GM12801 (cell line): Measurements from ENCODE around the gene APCS.

Experiments
- CTCF ChIP-seq: IDR thresholded peaks from one replicate; pipeline ENCODE4 v1.5.1; 2011; ENCODE audit warnings: control low read depth; ENCODE audit not compliant: insufficient read length; ENCODE audit errors: extremely low read depth

APCS gene

GRCh38 chr1:159562680-159563079, 24.9 kb upstream of the APCS start:
- TF ChIP-seq CTCF, result no peak

GRCh38 chr1:159577446-159577845, 10.2 kb upstream of the APCS start:
- no peak for TF ChIP-seq CTCF

GRCh38 chr1:159580340-159580739, 7.3 kb upstream of the APCS start:
- no peak for TF ChIP-seq CTCF

DNA sequence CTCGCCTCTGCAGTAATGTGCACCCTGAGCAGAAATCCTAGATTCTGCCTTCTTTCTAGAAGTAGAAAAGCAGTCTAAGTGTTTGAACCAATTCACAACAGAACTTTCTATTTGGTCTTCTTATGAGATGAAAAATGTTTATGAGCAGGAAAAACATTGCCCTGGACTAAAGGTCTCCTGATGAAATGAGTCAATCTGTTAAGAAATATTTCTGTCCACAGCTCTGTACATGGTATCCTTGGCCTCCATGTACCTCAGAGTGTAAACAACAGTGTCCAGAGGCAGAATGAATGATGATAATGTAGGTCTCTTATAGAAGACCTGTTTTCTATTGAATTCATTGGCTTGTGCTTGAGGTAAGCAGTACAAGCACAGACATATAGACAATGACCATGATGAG, 6.2 kb upstream of the APCS start:
- no peak for TF ChIP-seq CTCF

GRCh38 chr1:159584536-159584935, 3.1 kb upstream of the APCS start:
- TF ChIP-seq CTCF, result no peak

DNA sequence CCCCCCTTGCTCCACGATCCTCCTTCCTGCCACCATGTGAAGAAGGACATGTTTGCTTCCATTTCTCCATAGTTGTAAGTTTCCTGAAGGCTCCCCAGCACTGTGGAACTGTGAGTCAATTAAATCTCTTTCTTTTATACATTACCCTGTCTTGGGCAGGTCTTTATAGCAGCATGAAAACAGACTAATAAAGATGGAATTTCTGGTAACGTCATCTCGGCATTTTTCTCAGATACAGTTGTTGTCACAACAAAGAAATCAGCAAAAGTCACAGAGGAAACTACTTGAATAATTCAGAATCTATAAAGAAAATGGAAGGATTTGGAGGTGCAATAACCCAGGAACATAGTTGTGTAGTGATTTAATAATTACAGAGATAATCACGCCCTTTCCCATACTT, 4.4 kb downstream of the APCS start:
- no peak for TF ChIP-seq CTCF

- TF ChIP-seq CTCF, result no peak
Observed at GRCh38 chr1:159594625-159595405, 7.2 kb downstream of the APCS start.
